HG03558 (cell line): ENCODE data around the gene HOXB9.

Experiments used
- ATAC-seq: cut with Tn5 transposase; IDR thresholded peaks from one replicate; pipeline ENCODE4 v1.9.1; 2021; ENCODE audit warnings: moderate number of reproducible peaks; ENCODE audit not compliant: unreplicated experiment; ENCODE audit errors: extremely low read depth

The HOXB9 gene

GRCh38 chr17:48626245-48627117 is at the start of gene HOXB9:
Gene HOXB9, minus strand, starts transcription at chr17:48626358. Its CDS starts 89 bp downstream, at chr17:48626269.
- no peak for ATAC-seq

- no peak for ATAC-seq
Observed at GRCh38 chr17:48672340-48672739, 46.2 kb upstream of the HOXB9 start.

GRCh38 chr17:48671697-48672171 is 45.6 kb upstream of the HOXB9 start:
- no peak for ATAC-seq

GRCh38 chr17:48663134-48663924 is 37.2 kb upstream of the HOXB9 start:
- ATAC-seq: no peak

GRCh38 chr17:48655913-48656312 is 29.8 kb upstream of the HOXB9 start:
- ATAC-seq: no peak

GRCh38 chr17:48649741-48650140 is 23.6 kb upstream of the HOXB9 start:
- ATAC-seq: no peak

GRCh38 chr17:48647963-48648245 is 21.7 kb upstream of the HOXB9 start:
- ATAC-seq: no peak

GRCh38 chr17:48647103-48647962 is 21.2 kb upstream of the HOXB9 start:
- no peak for ATAC-seq

GRCh38 chr17:48646183-48647102 is 20.3 kb upstream of the HOXB9 start:
- no peak for ATAC-seq

GRCh38 chr17:48645639-48646182 is 19.6 kb upstream of the HOXB9 start:
- ATAC-seq: no peak

- ATAC-seq: no peak
Observed at GRCh38 chr17:48644910-48645557, 18.9 kb upstream of the HOXB9 start.

- ATAC-seq: no peak
Observed at GRCh38 chr17:48644159-48644558, 18.0 kb upstream of the HOXB9 start.

GRCh38 chr17:48643697-48644012 is 17.5 kb upstream of the HOXB9 start:
- no peak for ATAC-seq

GRCh38 chr17:48642843-48643696 is 16.9 kb upstream of the HOXB9 start:
- no peak for ATAC-seq

- no peak for ATAC-seq
Observed at GRCh38 chr17:48642059-48642842, 16.1 kb upstream of the HOXB9 start.

- no peak for ATAC-seq
Observed at GRCh38 chr17:48641541-48642058, 15.4 kb upstream of the HOXB9 start.

GRCh38 chr17:48640858-48641180 is 14.7 kb upstream of the HOXB9 start:
- no peak for ATAC-seq
